Activated T-cell treated with anti-CD3 and anti-CD28 coated beads for 1 hour (primary cell): ENCODE measurements around the gene MYO1B.

Experiments used
- DNase-seq: peaks from one replicate; pipeline ENCODE4 v3.0.0-alpha.2; 2020; ENCODE audit warnings: low read depth

The MYO1B gene

GRCh38 chr2:191245046-191245868 is at the start of gene MYO1B:
MYO1B (plus strand) TSS chr2:191245404; CDS start chr2:191276896, 31,492 bp downstream.
- no peak for DNase-seq

DNA sequence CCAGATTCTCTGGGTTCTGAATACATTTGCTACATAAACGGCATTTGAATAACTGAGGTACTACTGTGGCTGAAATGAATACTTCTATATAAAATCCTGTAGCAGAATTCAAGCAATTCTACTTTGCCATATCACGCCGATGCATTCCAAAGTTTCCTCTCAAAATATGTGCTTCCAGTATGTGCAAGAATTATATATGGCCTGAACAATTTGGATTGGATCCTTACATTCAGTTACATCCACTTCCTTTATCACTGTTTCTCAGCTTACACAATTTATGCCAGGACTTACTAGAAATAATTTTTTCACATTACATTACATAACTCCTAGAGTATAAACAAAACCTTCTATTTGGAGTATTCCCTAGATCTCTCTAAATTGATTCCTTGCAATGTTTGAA is 48.1 kb upstream of the MYO1B start:
- DNase-seq = no peak

- DNase-seq = no peak
Observed at GRCh38 chr2:191198271-191198670, 46.9 kb upstream of the MYO1B start.

GRCh38 chr2:191199929-191200512 is 45.2 kb upstream of the MYO1B start:
- no peak for DNase-seq

DNA sequence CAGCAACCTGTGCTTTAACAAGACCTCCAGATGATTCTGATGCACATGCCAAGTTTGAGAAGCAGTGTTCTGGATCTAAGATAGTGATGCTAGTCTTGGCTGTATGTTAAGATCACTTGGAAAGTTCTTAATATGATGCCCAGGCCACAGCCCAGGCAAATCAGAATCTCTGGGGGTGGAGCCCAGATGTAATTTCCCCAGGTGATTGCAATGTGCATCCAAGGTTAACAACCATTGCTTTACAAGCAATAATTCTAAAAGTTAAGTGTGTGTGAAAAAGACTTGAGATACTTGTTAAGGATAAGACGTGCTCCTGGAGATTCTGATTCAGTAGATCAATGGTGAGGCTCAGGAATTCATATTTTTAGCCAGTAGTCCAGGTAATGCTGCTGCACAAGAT is 44.3 kb upstream of the MYO1B start:
- DNase-seq = no peak

DNA sequence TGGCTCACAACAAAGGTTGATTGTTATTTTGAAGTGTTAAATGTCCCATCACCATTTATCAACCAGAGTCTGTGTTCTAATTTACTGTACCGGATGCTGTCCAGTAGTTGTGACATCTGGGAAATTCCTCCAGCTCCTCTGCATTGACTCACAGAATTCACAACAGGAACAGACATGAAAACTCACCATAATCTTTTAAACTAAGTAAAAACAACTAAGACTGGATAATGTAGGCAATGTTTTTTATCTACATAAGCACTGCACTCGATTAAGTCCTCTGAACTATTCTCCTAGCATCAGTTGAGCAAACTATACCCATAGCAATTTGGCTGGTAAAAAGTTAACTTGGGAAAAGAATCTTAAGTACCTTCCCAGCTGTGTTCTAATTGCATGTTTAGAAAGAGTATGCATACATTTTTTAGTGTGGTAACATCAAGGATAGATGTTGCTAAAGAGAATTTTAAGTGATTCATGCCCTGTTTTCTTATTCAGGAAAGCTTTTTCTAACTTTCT is 42.9 kb upstream of the MYO1B start:
- DNase-seq = no peak

GRCh38 chr2:191202881-191203397 is 42.3 kb upstream of the MYO1B start:
- no peak for DNase-seq

DNA sequence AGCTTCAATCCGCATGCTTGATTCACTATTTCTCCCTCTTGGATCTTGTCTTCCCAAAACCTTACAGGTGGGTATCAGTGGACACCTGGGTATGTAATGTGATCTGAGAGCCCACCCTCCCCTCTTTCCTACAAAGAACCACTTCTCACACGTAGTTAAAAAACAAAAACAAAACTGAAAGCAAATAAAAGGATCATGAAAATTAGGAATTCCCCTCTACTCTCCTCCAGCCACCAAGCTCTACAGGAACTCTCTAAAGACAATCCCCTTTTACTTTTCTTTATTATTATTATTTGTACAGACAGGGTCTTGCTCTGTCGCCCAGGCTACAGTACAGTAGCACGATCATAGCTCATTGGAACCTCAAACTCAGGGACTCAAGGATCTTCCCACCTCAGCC is 40.8 kb upstream of the MYO1B start:
- DNase-seq = no peak

GRCh38 chr2:191206613-191207471 is 38.4 kb upstream of the MYO1B start:
- DNase-seq = peak; percentile 20

DNA sequence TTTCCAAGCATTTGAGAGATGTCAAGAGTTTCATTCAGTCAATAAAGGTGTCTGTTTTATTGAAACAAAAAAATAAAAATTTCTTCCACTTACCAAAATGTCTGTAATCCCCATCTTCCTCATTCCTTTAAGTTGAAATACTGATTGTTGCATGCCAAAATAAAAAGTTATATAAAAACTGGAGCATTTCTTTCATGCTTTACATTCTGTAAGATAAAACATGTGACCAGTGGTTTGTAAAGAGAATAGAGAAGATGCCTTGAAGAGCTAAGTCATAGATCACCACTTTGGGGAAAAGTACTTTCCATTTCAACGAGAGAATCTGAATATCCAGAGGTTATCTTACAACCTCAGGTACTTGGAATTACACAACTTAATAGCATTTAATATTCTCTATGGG is 35.9 kb upstream of the MYO1B start:
- DNase-seq = no peak

DNA sequence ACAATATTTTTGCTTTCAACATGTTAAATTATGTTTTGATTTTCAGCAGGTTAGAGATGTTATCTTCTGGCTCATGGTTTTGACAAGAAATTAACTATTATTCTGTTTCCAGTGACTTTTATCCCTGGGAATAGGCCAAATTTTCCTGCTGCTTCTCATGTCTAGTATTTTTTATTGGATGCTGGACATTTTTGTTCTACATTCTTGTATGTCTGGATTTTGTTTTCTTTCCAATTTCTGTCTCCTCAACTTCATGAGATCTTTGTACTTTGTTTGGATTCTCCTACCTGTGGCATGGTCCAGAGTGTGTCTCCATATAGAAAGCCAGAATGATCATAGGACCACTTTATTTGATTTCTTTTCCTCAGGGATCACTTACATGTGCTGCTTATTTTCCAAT is 33.1 kb upstream of the MYO1B start:
- DNase-seq = no peak

GRCh38 chr2:191213333-191213732 is 31.9 kb upstream of the MYO1B start:
- DNase-seq = no peak

- DNase-seq = no peak
Observed at GRCh38 chr2:191215230-191215629, 30.0 kb upstream of the MYO1B start.

DNA sequence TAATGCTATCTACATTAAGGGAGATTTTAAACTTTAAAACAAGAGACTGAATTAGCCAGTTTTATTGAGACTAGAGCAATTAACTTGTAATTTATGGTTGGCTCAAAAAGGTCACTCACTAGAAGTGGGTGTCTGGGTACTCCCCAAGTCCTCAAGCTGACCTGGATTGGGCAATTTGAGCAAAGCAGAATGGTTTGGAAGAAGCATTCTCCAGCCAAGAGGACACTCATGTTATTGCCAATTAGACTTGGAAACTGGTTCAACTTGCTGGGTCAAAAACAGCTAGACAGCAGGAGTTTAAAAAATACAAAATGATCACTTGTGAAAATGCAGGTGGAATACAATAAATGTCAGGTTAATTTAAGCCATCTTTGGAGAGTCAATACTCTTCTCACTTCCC is 29.5 kb upstream of the MYO1B start:
- no peak for DNase-seq

DNA sequence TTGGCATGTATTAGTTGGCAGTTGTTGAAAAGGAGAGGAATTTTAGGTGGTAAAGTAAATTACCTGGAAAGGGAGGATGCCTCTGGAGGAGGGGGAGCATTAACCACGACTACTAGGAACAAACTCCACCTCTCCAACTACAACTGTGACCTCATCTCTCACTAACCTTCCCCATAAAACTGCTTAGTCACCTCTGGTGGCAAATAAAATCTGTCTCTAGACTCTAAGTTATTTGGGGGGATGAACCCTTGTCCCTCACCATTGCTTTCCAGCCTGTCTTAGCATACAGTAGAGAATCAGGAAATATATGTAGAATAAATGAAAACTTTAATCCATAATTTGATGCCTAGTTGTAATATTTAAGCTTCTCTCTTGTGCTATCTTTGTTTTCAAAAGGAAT is 27.6 kb upstream of the MYO1B start:
- no peak for DNase-seq

DNA sequence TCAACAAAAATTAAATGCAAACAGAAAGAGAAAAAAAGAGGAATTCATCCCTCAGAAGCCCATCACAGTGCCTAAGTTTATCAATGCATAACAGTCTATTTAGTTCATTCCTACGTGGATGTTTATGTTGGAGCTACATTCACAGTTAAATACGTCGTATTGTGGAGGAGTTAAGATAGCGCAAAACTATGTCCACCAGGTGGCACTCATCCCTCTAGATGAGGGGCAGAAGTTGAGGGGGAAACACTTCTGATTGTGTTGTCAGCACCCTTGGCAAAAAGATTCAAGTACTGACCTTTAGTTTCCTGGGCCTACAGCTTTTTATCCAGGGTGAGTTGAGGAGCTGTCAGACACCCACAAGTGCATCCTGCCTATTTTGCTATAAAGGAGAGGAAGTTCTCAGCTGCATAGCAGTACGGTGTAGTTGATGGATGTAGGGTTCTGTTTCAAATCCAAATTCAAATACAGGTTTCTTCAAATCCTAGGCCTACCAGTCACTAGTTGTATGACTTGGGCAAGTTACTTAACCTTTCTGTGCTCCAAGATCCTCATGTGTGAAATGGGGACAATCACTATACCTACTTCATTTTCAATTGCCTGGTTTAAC is 26.8 kb upstream of the MYO1B start:
- DNase-seq = peak; percentile 7

DNA sequence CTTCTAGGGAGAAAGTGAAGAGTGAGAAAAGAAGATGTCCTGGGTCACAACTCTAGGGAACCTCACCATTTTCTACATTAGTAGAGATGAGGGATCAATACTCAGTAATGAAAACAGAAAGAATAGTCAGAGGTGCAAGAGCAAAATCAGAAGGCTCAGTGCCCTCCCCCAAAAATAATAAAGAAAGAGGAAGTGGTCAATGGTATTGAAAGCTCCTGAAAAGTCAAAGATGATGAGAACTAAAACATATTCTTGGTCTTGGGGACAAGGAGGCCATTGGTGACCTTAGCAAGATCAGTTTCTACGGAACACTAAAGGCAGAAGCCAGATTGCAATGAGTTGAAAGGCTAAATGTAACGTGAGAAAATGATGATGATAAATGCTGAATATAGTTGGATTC is 24.5 kb upstream of the MYO1B start:
- DNase-seq = no peak

- no peak for DNase-seq
Observed at GRCh38 chr2:191221666-191222065, 23.5 kb upstream of the MYO1B start.

- no peak for DNase-seq
Observed at GRCh38 chr2:191222507-191222906, 22.7 kb upstream of the MYO1B start.

DNA sequence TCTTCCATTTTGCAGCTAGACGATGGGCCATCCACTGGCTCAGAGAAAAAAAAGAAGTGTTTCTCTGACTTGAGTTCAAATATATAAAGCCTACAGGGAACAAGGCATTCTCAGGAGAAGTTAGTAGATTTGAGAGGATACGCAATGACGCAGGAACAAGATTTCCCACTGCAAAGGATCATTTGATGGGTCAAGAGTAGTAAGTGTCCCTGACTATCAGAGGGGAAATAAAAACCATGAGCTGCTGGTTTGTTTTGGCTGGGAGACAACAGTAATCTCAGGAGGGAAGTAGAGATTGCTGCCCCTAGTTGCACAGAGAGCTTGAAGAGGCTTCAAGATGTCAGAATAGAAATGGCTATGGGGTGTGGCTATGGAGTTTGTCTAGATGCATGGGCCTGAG is 22.3 kb upstream of the MYO1B start:
- no peak for DNase-seq

DNA sequence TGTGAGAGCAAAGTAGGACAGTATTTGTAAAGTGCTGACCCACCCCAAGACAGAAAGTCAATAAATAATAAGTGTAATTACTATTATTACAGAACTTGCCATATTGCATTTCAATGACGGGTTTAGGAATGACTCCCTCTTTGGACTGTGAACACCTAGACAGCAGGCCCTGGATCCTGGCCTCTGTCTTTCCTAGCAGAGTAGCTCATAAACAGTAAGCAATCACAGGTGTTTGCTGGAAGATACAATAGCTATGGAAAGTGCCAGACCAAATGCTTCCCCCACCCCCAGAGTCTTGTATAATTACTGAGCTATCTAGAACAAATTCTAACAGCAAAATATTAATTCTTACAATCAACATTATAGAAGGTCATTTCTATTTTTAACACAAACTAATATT is 20.1 kb upstream of the MYO1B start:
- DNase-seq = no peak

GRCh38 chr2:191225690-191226089 is 19.5 kb upstream of the MYO1B start:
- DNase-seq = no peak
